Kidney (tissue), 14 donors: Measurements from ENCODE around the gene SMAD6. TPM values are rescaled to one million over a fixed set of nuclear protein-coding genes. Genes with fewer than 3 reads are reported as not detected.

Source experiments
- DNase-seq, 5 donors: peaks; one replicate each; pipeline ENCODE4 v3.0.0-alpha.2; 2013 to 2020
- FAIRE-seq: peaks from 2 replicates; lab custom pipeline; 2012; peaks lifted over from hg19 to GRCh38; lab: Jason Lieb, UNC
- H3K27ac ChIP-seq, 2 donors: one replicate each; pipeline ENCODE4 v1.7.0; 2013; ENCODE audit warnings: low read depth in 2 of 2, low read length in 2 of 2, inconsistent platforms in 1 of 2
- H3K27me3 ChIP-seq: one replicate; pipeline ENCODE4 v1.7.1; 2013; ENCODE audit warnings: low read length, inconsistent platforms; ENCODE audit not compliant: control insufficient read depth, insufficient read depth
- H3K36me3 ChIP-seq, 3 donors: one replicate each; pipeline versions ENCODE4 v1.7.0 to v1.7.1; 2013; ENCODE audit warnings: low read length in 3 of 3, control low read depth in 1 of 3, inconsistent platforms in 1 of 3; ENCODE audit not compliant: insufficient read depth in 3 of 3, control insufficient read depth in 2 of 3
- H3K4me1 ChIP-seq, 3 donors: one replicate each; pipeline versions ENCODE4 v1.7.0 to v1.7.1; 2013; ENCODE audit warnings: low read length in 3 of 3, inconsistent platforms in 1 of 3, low read depth in 1 of 3; ENCODE audit not compliant: control insufficient read depth in 2 of 3, insufficient read depth in 2 of 3
- H3K4me3 ChIP-seq, 3 donors: one replicate each; pipeline versions ENCODE4 v1.7.0 to v1.8.1; 2013; ENCODE audit warnings: low read length in 3 of 3, control low read depth in 1 of 3, inconsistent platforms in 1 of 3
- H3K9ac ChIP-seq, 3 donors: one replicate each; pipeline versions ENCODE4 v1.7.0 to v1.7.1; 2013; ENCODE audit warnings: low read length in 3 of 3, control low read depth in 1 of 3, inconsistent platforms in 1 of 3
- H3K9me3 ChIP-seq, 3 donors: one replicate each; pipeline versions ENCODE4 v1.7.0 to v1.7.1; 2013; ENCODE audit warnings: low read length in 3 of 3, control low read depth in 1 of 3, inconsistent platforms in 1 of 3; ENCODE audit not compliant: control insufficient read depth in 2 of 3, insufficient read depth in 1 of 3
- intact Hi-C: fragments of 100-400 bp; cut with DNase I; formaldehyde crosslinking; loops from one replicate; pipeline ENCODE4 v1.11.1; 2022
- polyA plus RNA-seq: library from polyadenylated mRNA; stranded (reverse); fragments of 350-450 nt; fragmentation: Illumina TruSeq; extraction: RNeasy Lipid Tissue Mini Kit (QIAGEN cat#74804); gene quantifications from one replicate; pipeline ENCODE4 v1.2.3, GENCODE V29; 2014; ENCODE audit warnings: low read depth, low replicate concordance; ENCODE audit not compliant: insufficient read depth
- total RNA-seq: library from RNA; stranded (reverse); fragmentation: NEBNext Ultra II Directional; extraction: Animal tissue kit (Norgen Biotek cat#: 25700); gene quantifications from one replicate; pipeline ENCODE4 v1.2.1, GENCODE V29; 2021
- TF ChIP-seq, protein P1 (sequence below): IDR thresholded peaks from 3 replicates; pipeline ENCODE4 v1.5.1; 2012; ENCODE audit warnings: mild to moderate bottlenecking, moderate library complexity, borderline replicate concordance; ENCODE audit not compliant: insufficient read depth; ENCODE audit errors: extremely low read depth
- donor health status: control.
- donor health status: control.
- donor health status: control.
- donor health status: control.
- donor health status: control.
- donor health status: DM: yes; HTN: yes; CAD: no.
- donor health status: Normal renal cell carcinoma (clear cell type).

Gene SMAD6
- total and polyA plus RNA-seq, 2 donors from 2014 or later: 15.4 to 23.0 TPM

DNA sequence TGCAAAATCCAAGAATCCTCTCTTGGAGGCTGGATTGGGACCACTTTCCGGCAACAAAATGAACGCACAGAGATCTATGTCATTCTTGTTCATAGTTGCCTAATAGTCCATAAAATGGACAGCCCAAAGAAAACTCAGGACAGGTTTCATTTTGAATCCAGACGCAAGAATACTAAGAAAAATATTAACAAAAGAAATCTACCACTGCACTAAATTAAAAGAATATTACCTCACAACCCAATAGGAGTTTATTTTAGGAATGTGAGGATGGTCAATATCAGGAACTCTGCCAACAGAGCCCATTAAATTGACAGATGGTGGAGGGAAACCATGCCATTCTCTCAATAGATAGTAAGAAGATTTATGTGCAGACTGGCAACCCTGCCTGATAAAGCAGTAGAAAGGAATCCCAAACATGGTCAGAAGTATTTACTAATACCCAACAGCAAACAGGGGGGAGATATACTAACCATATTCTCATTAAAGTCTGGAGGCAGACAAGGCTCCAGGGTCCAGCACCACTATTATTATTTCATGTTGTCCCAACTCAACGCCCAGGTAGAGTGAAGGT lies 127.6 kb downstream of the SMAD6 start:
- Histone ChIP-seq H3K36me3 (no peaks in the 10 kb centered on the region), H3K9me3 (no peaks in the 10 kb centered on the region), H3K27ac (no peak overlapping the region), H3K4me1 (peaks cover 0 to 3% (median 0%) of the 10 kb centered on the region in 3 donors), H3K27me3 (no peaks in the 10 kb centered on the region), H3K4me3 (no peak overlapping the region), H3K9ac (no peak overlapping the region)
- TF ChIP-seq, protein P1, sequence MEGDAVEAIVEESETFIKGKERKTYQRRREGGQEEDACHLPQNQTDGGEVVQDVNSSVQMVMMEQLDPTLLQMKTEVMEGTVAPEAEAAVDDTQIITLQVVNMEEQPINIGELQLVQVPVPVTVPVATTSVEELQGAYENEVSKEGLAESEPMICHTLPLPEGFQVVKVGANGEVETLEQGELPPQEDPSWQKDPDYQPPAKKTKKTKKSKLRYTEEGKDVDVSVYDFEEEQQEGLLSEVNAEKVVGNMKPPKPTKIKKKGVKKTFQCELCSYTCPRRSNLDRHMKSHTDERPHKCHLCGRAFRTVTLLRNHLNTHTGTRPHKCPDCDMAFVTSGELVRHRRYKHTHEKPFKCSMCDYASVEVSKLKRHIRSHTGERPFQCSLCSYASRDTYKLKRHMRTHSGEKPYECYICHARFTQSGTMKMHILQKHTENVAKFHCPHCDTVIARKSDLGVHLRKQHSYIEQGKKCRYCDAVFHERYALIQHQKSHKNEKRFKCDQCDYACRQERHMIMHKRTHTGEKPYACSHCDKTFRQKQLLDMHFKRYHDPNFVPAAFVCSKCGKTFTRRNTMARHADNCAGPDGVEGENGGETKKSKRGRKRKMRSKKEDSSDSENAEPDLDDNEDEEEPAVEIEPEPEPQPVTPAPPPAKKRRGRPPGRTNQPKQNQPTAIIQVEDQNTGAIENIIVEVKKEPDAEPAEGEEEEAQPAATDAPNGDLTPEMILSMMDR: no peak
- DNase-seq (no peak), FAIRE-seq (no peak)
- intact Hi-C loops: no loop called here

DNA sequence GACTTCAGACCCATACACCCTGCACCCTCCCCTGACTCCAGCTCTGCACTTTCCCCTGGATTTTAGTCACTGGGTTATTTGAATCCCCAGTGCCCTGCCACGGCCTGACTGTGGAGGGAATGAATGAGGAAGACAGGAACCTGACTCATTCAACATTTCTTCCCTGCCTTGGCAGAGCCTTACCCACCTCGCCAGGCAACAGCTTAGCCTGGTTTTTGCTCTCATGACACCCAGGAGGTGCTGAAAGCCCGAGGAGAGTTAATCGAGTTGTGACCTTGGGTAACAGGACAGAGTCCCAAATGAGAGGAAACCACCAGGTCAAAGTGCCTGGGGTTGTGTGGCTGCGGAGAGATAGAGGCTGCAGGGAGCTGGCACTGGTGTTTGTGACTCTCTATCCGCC lies 128.3 kb downstream of the SMAD6 start:
- intact Hi-C loops: no loop called here
- Histone ChIP-seq H3K27ac (no peak overlapping the region), H3K36me3 (no peaks in the 10 kb centered on the region), H3K9ac (no peak overlapping the region), H3K4me3 (no peak overlapping the region), H3K4me1 (peaks cover 0 to 6% (median 0%) of the 10 kb centered on the region in 3 donors), H3K27me3 (no peaks in the 10 kb centered on the region), H3K9me3 (no peaks in the 10 kb centered on the region)
- TF ChIP-seq, protein P1: no peak
- DNase-seq (no peak), FAIRE-seq (no peak)

DNA sequence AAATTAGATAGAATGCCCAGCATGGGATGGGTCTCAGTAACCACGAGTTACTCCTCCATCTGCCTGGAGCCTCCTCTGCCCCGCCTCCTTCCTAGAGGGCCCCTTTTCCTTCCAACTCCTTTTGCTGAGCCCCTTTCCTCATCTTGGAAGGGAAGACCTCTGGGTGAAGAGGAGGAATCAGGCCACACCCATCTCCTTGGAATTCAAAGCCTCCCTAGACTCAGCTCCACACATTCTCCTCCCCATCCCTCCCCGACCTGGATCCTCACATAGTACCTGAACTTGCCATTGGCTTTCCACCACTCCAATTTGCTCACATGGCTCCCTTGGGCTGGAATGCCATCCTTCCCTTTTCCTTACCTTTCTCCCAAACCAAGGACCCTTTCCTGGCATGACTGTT lies 128.8 kb downstream of the SMAD6 start:
- FAIRE-seq (no peak), DNase-seq (no peak)
- TF ChIP-seq, protein P1: no peak
- Histone ChIP-seq H3K4me1 (peaks cover 0 to 6% (median 0%) of the 10 kb centered on the region in 3 donors), H3K9ac (no peak overlapping the region), H3K4me3 (no peak overlapping the region), H3K27ac (no peak overlapping the region), H3K27me3 (no peaks in the 10 kb centered on the region), H3K9me3 (no peaks in the 10 kb centered on the region), H3K36me3 (no peaks in the 10 kb centered on the region)
- intact Hi-C loops: no loop called here

DNA sequence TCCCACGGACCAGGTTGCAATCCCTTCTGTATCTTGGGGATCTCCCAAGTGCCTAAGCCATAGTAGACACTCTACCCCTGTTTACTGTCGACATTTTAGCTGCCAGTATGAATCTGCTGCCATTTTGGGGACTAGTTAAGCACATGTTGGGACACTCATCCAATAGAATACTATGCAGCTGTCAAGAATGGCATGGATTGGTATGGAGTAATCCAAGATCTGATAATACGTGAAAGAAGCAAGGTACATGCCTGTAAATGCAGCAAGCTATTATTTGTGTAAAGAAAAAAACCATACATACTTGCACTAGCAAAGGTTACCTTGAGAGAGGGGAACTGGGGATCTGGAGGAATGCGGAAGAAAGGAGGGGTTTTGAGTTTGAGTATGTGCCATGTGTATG lies 129.3 kb downstream of the SMAD6 start:
- H3K4me1 ChIP-seq: peaks cover 0 to 6% (median 0%) of the 10 kb centered on the region in 3 donors
- no peak for FAIRE-seq
- no peaks in the 10 kb centered on the region for H3K36me3 ChIP-seq
- no peaks in the 10 kb centered on the region for H3K9me3 ChIP-seq
- no peak overlapping the region for H3K9ac ChIP-seq
- DNase-seq: no peak
- no peaks in the 10 kb centered on the region for H3K27me3 ChIP-seq
- TF ChIP-seq, protein P1: no peak
- intact Hi-C loops: no loop called here
- no peak overlapping the region for H3K4me3 ChIP-seq
- H3K27ac ChIP-seq: no peak overlapping the region
